ENCODE data around the gene CLDN3.
A peak's percentile ranks its signal among the peaks of the same experiment; 100 is the strongest.

The CLDN3 gene

GRCh38 chr7:73770860-73771670, 995 bp upstream of the CLDN3 start:
- DNase-seq = no peak

- no peak for DNase-seq
These were observed 529 bp downstream of the CLDN3 start for GRCh38 chr7:73769481-73770001.

GRCh38 chr7:73768641-73769480, 1.2 kb downstream of the CLDN3 start:
- no peak for DNase-seq

DNA sequence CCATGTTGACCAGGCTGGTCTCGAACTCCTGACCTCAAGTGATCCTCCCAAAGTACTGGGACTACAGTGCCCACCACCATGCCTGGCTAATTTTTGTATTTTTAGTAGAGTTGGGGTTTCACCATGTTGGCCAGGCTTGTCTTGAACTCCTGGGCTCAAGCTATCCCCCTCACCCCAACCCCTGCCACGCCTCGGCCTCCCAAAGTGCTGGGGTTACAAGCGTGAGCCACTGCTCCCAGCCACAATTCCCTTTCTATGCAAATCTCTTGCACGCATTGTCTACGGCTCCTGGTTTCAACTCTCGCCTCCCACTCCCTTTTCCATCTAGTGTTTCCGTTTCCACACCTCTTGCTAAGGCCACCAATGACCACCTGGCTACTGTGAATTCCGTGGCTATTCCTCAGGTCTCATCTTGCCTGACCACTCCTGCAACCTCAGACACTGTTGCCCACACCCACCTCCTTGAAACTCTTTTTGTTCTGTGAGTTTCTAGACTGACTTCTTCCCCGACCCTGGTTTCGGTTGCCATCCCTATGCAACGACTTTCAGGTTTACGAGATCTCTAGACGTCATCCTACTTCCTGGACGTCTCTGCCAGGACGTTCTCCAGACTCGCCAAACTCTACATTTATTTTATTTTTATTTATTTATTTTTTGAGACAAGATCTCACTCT, 3.4 kb downstream of the CLDN3 start:
- no peak for DNase-seq

DNA sequence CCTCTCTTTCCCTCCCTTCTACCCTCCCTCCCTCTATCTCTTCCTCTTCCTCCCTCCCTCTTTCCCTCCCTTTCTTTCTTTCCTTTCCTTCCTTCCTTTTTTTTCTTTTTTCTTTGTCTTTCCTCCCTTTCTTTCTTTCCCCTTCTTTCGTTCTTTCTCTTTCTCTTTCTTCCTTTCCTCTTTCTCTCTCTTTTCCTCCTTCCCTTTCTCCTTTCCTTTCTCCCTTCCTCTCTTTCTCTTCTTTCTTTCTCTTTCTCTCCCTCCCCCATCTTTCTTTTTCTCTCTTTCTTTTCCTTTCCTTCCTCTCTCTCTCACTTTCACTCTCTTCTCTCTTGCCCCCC, 7.4 kb downstream of the CLDN3 start:
- DNase-seq = no peak

GRCh38 chr7:73761854-73762658, 8.0 kb downstream of the CLDN3 start:
- DNase-seq = no peak

DNA sequence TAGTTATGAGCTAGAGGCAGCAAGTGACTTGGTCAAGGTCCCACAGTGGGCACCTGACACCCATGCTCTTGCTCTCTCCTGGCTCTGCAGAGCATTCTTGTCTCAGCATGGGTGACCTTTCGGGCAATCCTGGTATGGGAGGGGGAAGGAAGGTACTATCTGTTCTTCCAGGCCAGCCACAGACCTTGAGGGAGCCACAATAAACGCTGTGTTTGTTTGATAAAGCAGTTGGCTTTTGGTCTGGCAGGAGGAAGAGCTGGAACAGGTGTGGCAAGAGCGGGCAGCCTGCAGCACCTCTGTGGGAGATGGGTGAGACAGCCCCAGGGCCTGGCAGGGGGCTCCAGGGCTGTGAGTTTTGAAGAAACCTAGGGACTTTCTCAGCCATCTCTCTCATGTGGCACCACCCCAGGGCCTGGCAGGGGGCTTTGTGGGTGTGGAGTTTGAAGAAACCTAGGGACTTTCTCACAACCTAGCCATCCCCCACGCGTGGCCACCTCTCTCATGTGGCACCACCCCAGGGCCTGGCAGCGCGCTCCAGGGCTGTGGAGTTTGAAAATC, 11.4 kb downstream of the CLDN3 start:
- DNase-seq = no peak

GRCh38 chr7:73749931-73750776, 19.9 kb downstream of the CLDN3 start:
- no peak for DNase-seq

- no peak for DNase-seq
These were observed 23.7 kb downstream of the CLDN3 start for GRCh38 chr7:73746378-73746777.

DNA sequence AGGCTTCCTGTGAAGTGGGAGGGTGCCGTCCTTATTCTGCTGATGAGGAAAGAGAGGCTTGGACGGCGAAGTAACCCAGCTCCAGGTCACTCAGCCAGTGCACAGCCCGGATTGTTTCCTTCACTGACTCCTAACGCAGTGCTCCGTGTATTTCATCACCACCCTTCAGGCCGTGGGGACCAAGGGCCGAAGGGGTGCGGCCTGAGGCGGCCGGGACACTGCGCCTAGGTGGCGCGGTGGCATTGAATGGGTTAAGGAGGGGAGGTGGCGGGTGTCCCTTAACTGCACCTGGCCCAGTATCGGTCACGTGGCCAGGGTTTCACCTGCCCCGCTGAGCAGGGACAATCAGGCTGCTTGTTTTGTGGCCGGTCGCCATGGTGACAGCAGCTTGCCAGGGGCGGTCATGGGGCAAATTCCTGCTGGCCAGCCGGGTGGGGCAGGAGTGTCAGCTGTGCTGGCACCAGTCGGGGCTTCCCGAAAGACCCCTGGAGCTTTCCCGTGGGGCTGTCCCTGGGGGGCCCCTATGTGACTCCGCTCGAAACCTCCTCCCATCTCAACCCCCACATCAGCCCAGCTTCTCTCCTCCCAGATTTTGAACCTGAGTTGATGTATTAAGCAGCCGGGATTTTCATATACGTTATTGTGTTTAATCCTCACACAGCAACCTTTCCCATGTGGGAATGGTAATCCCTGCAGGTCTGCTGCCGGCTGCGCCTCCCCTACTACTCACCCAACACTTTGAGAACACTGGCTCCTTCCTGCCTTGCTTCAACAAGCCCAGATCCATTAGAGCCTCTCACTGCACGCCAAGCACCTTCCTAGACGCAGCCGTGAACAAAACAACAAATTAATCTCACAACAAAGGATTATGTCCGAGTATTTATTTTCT, 27.1 kb downstream of the CLDN3 start:
- DNase-seq = no peak

GRCh38 chr7:73742338-73742752, 27.7 kb downstream of the CLDN3 start:
- no peak for DNase-seq

DNA sequence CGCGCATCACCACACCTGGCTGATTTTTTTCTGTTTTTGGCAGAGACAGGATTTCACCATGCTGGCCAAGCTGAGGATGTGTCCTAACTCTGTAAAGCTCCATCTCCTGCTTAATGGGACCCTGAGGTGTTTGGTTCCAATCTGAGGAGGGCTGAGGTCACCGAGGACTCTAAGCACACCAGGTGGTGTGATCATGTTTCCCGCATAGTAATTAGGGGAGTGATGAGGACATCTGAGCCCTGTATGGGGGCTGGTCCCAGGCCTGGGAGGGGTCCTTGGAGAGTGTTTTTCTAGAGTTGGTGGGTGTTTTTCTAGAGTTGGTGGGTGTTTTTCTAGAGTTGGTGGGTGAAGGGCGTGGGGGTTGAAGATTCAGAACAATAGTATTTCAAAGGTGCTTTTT, 28.5 kb downstream of the CLDN3 start:
- no peak for DNase-seq

- no peak for DNase-seq
These were observed 29.3 kb downstream of the CLDN3 start for GRCh38 chr7:73740771-73741170.

DNA sequence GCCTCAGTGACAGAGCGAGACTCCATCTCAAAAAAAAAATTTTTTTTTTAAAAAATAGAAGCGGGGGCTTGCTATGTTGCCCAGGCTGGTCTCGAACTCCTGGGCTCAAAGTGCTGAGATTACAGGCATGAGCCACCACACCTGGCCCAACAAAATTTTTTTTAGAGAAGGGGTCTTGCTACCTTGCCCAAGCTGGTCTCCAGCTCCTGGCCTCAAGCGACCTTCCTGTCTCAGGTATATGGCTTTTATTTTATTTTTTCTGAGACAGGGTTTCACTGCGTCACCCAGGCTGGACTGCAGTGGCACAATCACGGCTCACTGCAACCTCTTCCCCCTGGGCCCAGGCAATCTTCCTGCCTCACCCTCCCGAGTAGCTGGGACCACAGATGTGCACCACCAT, 29.9 kb downstream of the CLDN3 start:
- DNase-seq = no peak

DNA sequence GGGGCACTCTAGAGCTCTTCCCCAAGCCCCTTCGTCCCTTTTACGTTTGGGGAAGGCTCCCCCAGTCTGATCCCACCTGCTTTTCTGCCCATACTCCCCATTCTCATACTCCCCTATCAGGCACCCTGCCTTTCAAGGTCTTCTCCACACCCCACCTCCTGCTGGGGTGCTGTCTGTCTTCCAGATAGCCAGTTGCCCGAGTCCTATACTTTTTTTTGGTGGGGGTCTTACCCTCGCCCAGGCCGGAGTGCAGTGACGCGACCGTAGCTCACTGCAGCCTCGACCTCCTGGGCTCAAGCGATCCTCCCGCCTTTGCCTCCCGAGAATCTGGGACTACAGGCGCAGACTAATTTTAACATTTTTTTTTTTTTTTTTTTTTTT, 30.7 kb downstream of the CLDN3 start:
- no peak for DNase-seq

GRCh38 chr7:73738612-73739386, 31.3 kb downstream of the CLDN3 start, which contains the start of gene ABHD11:
Gene ABHD11, minus strand, starts transcription at chr7:73738802. Its CDS starts 32 bp downstream, at chr7:73738770.
- DNase-seq = peak; percentile 98

GRCh38 chr7:73738220-73738611, 31.9 kb downstream of the CLDN3 start:
- DNase-seq = peak; percentile 73

GRCh38 chr7:73737491-73738219, 32.4 kb downstream of the CLDN3 start:
- DNase-seq = no peak

- no peak for DNase-seq
These were observed 33.2 kb downstream of the CLDN3 start for GRCh38 chr7:73736885-73737284.
